Measurements from ENCODE around the gene ARHGAP30. TPM values are rescaled to one million over a fixed set of nuclear protein-coding genes. Genes with fewer than 3 reads are reported as not detected.

Gene ARHGAP30
- total RNA-seq, 1 experiment from 2014 or later = 0.55 TPM

DNA sequence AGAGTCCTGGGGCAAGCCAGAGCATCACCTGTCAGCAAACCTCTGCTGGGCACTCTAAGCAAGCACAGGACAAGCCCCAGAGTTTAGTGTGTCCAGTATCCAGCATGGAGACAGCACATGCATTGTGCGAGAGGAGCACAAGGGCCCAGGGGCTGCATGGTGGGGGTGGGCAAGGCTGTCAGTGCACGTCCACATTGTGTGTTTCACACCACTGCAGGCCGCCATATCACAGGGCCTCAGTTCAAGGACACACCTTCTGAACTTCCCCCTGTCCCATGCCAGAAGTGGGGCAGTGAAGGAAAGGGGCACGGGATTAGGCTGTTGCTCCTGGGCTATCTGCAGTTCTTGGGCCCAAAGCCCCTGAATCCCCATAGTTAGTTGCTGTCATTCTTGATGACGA is 30.1 kb downstream of the ARHGAP30 start:
- Histone ChIP-seq H3K27me3 (ENCODE audit: low read length) (no peaks in the 10 kb centered on the region), H3F3A (ENCODE audit: low read length, unreplicated experiment) (no peaks in the 10 kb centered on the region), H3K9me3 (ENCODE audit: low read length) (no peaks in the 10 kb centered on the region), H3K36me3 (ENCODE audit: low read depth, low read length) (peaks cover 40% of the 10 kb centered on the region), H3K27ac (ENCODE audit: low read length) (no peak overlapping the region), H3K4me1 (ENCODE audit: insufficient read depth, low read length) (peaks cover 6% of the 10 kb centered on the region), H3K9ac (ENCODE audit: low read length) (no peak overlapping the region), H3K9me2 (replicated peaks; ENCODE audit: low read length) (no peaks in the 10 kb centered on the region), H2AFZ (ENCODE audit: low read length) (no peak overlapping the region), H3K4me3 (ENCODE audit: low read length) (no peak overlapping the region), H3K4me2 (ENCODE audit: low read length) (no peak overlapping the region), H3K79me2 (ENCODE audit: low read length) (peaks cover 20% of the 10 kb centered on the region), H4K20me1 (ENCODE audit: low read length) (no peaks in the 10 kb centered on the region)
- CTCF ChIA-PET = no interaction called here
- DNase-seq (no peak), ATAC-seq (no peak)
- intact Hi-C loops (cut with micrococcal nuclease) = no loop called here
- BruUV-seq (replicated peaks) = no TSS peak
- POLR2A ChIA-PET (ENCODE audit: unreplicated experiment) = interaction anchor here (0.8 kb wide), 1 partner anchor 20 kb away, joined by 34 read pairs; no protein-coding TSS in a partner anchor
- TF ChIP-seq EZH2 (IDR thresholded peaks at IDR 0.05; ENCODE audit: low read length, unreplicated experiment) (no peak), EZH2phosphoT487 (IDR thresholded peaks at IDR 0.05; ENCODE audit: borderline replicate concordance, low read length) (no peak)
- TF ChIP-seq, protein P1, sequence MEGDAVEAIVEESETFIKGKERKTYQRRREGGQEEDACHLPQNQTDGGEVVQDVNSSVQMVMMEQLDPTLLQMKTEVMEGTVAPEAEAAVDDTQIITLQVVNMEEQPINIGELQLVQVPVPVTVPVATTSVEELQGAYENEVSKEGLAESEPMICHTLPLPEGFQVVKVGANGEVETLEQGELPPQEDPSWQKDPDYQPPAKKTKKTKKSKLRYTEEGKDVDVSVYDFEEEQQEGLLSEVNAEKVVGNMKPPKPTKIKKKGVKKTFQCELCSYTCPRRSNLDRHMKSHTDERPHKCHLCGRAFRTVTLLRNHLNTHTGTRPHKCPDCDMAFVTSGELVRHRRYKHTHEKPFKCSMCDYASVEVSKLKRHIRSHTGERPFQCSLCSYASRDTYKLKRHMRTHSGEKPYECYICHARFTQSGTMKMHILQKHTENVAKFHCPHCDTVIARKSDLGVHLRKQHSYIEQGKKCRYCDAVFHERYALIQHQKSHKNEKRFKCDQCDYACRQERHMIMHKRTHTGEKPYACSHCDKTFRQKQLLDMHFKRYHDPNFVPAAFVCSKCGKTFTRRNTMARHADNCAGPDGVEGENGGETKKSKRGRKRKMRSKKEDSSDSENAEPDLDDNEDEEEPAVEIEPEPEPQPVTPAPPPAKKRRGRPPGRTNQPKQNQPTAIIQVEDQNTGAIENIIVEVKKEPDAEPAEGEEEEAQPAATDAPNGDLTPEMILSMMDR (conservative IDR thresholded peaks at IDR 0.05; ENCODE audit: low read depth, low read length) = no peak

DNA sequence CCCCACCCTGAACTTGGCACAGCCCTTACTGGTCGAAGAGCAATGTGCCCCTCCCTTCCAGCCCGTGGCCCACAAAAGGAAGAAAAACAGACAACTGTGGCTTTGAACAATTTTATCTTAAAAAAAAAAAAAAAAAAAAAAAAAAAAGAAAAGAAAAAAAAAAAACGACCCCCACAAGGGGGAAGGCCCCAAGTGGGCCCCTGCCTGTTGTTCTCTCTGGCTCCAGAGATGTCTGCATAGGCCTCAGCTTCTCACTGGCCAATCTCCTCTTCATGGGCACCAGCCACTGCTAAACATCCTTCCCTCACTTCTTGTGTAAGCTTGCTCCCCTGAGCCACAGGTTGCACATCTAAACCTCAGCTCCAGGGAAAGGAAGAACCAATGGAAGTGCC is 30.5 kb downstream of the ARHGAP30 start:
- peaks cover 16% of the 10 kb centered on the region for H3K79me2 ChIP-seq (ENCODE audit: low read length)
- H3K9me2 ChIP-seq (replicated peaks; ENCODE audit: low read length) = no peaks in the 10 kb centered on the region
- no peaks in the 10 kb centered on the region for H3K27me3 ChIP-seq (ENCODE audit: low read length)
- peak overlapping the region; percentile 65; the same call in 1 of the 2 replicates for H3K4me3 ChIP-seq (ENCODE audit: low read length)
- DNase-seq (no peak), ATAC-seq (no peak)
- ChIA-PET POLR2A (ENCODE audit: unreplicated experiment) (interaction anchor here (0.8 kb wide), 1 partner anchor 20 kb away, joined by 34 read pairs; no protein-coding TSS in a partner anchor), CTCF (no interaction called here)
- peaks cover 2% of the 10 kb centered on the region for H3K4me1 ChIP-seq (ENCODE audit: insufficient read depth, low read length)
- no peak overlapping the region for H3K9ac ChIP-seq (ENCODE audit: low read length)
- H3K4me2 ChIP-seq (ENCODE audit: low read length) = peak overlapping the region; percentile 70
- intact Hi-C loops (cut with micrococcal nuclease) = no loop called here
- no TSS peak for BruUV-seq (replicated peaks)
- H3K36me3 ChIP-seq (ENCODE audit: low read depth, low read length) = peaks cover 40% of the 10 kb centered on the region
- H3K9me3 ChIP-seq (ENCODE audit: low read length) = no peaks in the 10 kb centered on the region
- TF ChIP-seq, protein P1 (conservative IDR thresholded peaks at IDR 0.05; ENCODE audit: low read depth, low read length) = no peak
- TF ChIP-seq EZH2phosphoT487 (IDR thresholded peaks at IDR 0.05; ENCODE audit: borderline replicate concordance, low read length) = no peak
- TF ChIP-seq EZH2 (IDR thresholded peaks at IDR 0.05; ENCODE audit: low read length, unreplicated experiment) = no peak
- H2AFZ ChIP-seq (ENCODE audit: low read length) = no peak overlapping the region
- no peaks in the 10 kb centered on the region for H3F3A ChIP-seq (ENCODE audit: low read length, unreplicated experiment)
- H3K27ac ChIP-seq (ENCODE audit: low read length) = no peak overlapping the region
- no peaks in the 10 kb centered on the region for H4K20me1 ChIP-seq (ENCODE audit: low read length)

DNA sequence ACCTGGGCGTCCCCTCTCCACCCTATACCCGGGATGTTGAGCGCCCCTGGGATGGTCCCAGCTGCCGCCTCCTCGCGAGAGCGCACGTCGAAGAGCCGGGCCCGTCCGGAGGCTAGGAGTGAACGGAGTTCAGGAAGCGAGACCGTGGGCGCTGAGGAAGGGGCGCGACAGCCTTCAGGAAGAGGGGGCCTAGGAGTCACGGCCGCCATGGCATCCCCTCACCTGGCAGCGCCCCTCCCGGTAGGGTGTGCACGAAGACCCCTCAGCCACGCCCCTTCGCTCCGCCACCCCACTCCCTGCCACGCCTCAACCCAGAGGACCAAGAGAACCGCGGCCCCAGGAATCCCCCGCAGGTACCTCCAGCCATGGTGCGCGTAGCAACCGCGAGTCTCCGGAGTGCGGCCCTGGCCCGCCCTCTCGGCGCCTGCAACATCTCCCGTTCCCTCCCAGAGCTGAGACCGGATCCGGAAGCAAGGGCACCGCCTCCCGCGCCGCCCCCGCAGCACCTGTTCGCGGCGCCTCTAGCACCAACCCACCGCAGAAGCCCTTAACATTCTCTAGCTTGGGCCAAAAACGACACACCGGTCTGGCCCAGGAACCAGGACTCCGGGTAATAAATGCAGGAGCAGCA is 31.1 kb downstream of the ARHGAP30 start, which contains the start of gene TSTD1:
TSS of gene TSTD1 (minus strand) at position 442 of the 631 bp plus-strand sequence. CDS start at position 367, 75 bp downstream.
- H3K36me3 ChIP-seq (ENCODE audit: low read depth, low read length) = peaks cover 40% of the 10 kb centered on the region
- peak within 1 kb of the TSS; percentile 65 for H3K4me3 ChIP-seq (ENCODE audit: low read length)
- ChIA-PET CTCF (no interaction called here), POLR2A (ENCODE audit: unreplicated experiment) (no interaction called here)
- H3K27me3 ChIP-seq (ENCODE audit: low read length) = no peaks in the 10 kb centered on the region
- no peaks in the 10 kb centered on the region; the same call in 1 of the 2 replicates for H3K4me1 ChIP-seq (ENCODE audit: insufficient read depth, low read length)
- peak within 1 kb of the TSS; percentile 70 for H3K4me2 ChIP-seq (ENCODE audit: low read length)
- BruUV-seq (replicated peaks) = no TSS peak
- no peak within 1 kb of the TSS for H3K27ac ChIP-seq (ENCODE audit: low read length)
- H3K79me2 ChIP-seq (ENCODE audit: low read length) = peaks cover 11% of the 10 kb centered on the region
- no peaks in the 10 kb centered on the region for H4K20me1 ChIP-seq (ENCODE audit: low read length)
- TF ChIP-seq, protein P1 (conservative IDR thresholded peaks at IDR 0.05; ENCODE audit: low read depth, low read length) = no peak
- TF ChIP-seq EZH2phosphoT487 (IDR thresholded peaks at IDR 0.05; ENCODE audit: borderline replicate concordance, low read length) (no peak), EZH2 (IDR thresholded peaks at IDR 0.05; ENCODE audit: low read length, unreplicated experiment) (no peak)
- peak within 1 kb of the TSS; percentile 49 for H2AFZ ChIP-seq (ENCODE audit: low read length)
- H3K9me3 ChIP-seq (ENCODE audit: low read length) = no peaks in the 10 kb centered on the region
- intact Hi-C loops (cut with micrococcal nuclease) = no loop called here
- H3K9me2 ChIP-seq (replicated peaks; ENCODE audit: low read length) = no peaks in the 10 kb centered on the region
- DNase-seq (peak; percentile 37), ATAC-seq (peak; percentile 28)
- peak within 1 kb of the TSS; percentile 51 for H3K9ac ChIP-seq (ENCODE audit: low read length)
- no peaks in the 10 kb centered on the region for H3F3A ChIP-seq (ENCODE audit: low read length, unreplicated experiment)

Data from PC-3 (cell line).